ENCODE measurements around the gene TSEN2. TPM values are rescaled to one million over a fixed set of nuclear protein-coding genes. Genes with fewer than 3 reads are reported as not detected.

Gene TSEN2
- total and polyA plus RNA-seq, 9 of the 15 experiments (the other 6 are each of a cell fraction or from before 2014, with no cell fraction given), result 38.5 to 76.3 (median 46.6) TPM

- FAIRE-seq, result no peak
- Histone ChIP-seq H3K4me1 (replicated peaks in 1 of 2; ENCODE audit: control insufficient read depth in 2 of 2, insufficient read depth in 2 of 2, low read length in 2 of 2) (peaks cover 3 to 5% of the 10 kb centered on the region in 2 experiments; a peak in 4 of 5 replicates), H3K4me2 (ENCODE audit: insufficient read depth, low read length) (no peak overlapping the region), H3K36me3 (ENCODE audit: control insufficient read depth, insufficient read depth, low read length) (peaks cover 77% of the 10 kb centered on the region), H3K79me2 (ENCODE audit: control insufficient read depth, insufficient read depth, low read length) (peaks cover 45% of the 10 kb centered on the region), H4K20me1 (replicated peaks; ENCODE audit: control insufficient read depth, insufficient read depth, low read length) (no peaks in the 10 kb centered on the region), H3K9me3 (replicated peaks; ENCODE audit: control insufficient read depth, insufficient read depth, low read depth, low read length) (no peaks in the 10 kb centered on the region), H3K27me3 (ENCODE audit: control insufficient read depth in 2 of 2, insufficient read depth in 2 of 2, low read length in 2 of 2) (no peaks in the 10 kb centered on the region), H2AFZ (ENCODE audit: low read depth, low read length) (no peak overlapping the region), H3K27ac (ENCODE audit: extremely low read depth, low read depth, low read length) (no peak overlapping the region), H3K9me1 (ENCODE audit: control insufficient read depth, insufficient read depth, low read length) (no peaks in the 10 kb centered on the region), H3K4me3 (no peak overlapping the region), H3K9ac (ENCODE audit: insufficient read depth in 1 of 2, low read depth in 2 of 2, low read length in 2 of 2) (no peak overlapping the region)
- no TSS peak for BruUV-seq (replicated peaks)
- DNase-seq (ENCODE audit: extremely low read depth in 1 of 4, low spot score in 3 of 4), result no peak
- intact Hi-C loops (cut with micrococcal nuclease) (loop anchor here (10.0 kb wide), 1 partner anchor 505 kb away; no protein-coding TSS in a partner anchor), in situ Hi-C loops (cut with MboI) (no loop called here)
- ATAC-seq, result no peak
- 69% methylated on average over 1 of the region's 1 CpG for WGBS (ENCODE audit: insufficient coverage, low coverage, missing lambda C conversion rate)
- POLR2A ChIA-PET, result no interaction called here
- TF ChIP-seq REST (IDR thresholded peaks at IDR 0.05; ENCODE audit: borderline replicate concordance) (no peak), REST (CRISPR knock-in tag; IDR thresholded peaks at IDR 0.05; ENCODE audit: low read depth) (no peak), ZNF324 (CRISPR knock-in tag; IDR thresholded peaks at IDR 0.05) (no peak), GTF2F1 (IDR thresholded peaks at IDR 0.05; ENCODE audit: low read depth, low read length) (no peak), YY1 (IDR thresholded peaks at IDR 0.05; ENCODE audit: borderline replicate concordance in 1 of 3, control insufficient read depth in 1 of 3, extremely low read depth in 1 of 3, insufficient read depth in 3 of 3, insufficient read length in 1 of 3, insufficient replicate concordance in 2 of 3, low read depth in 1 of 3, low read length in 2 of 3) (no peak), ARID4B (CRISPR knock-in tag; IDR thresholded peaks at IDR 0.05) (no peak), ZNF124 (CRISPR knock-in tag; IDR thresholded peaks at IDR 0.05) (no peak), TAF7 (tag; IDR thresholded peaks at IDR 0.05) (no peak), ZNF23 (CRISPR knock-in tag; IDR thresholded peaks at IDR 0.05) (no peak), SMAD1 (IDR thresholded peaks at IDR 0.05; ENCODE audit: low read depth, low read length, partially characterized antibody) (no peak)
- CTCF ChIA-PET (ENCODE audit: low intra/inter-chr PET ratio), result no interaction called here
Measured at GRCh38 chr3:12489368-12489767, 5.1 kb downstream of the TSEN2 start.

All from K562 (cell line).